Transverse colon (tissue), 4 donors: ENCODE measurements around the gene SPATA17. TPM values are rescaled to one million over a fixed set of nuclear protein-coding genes. Genes with fewer than 3 reads are reported as not detected.

Source experiments
- DNase-seq: peaks from one replicate; pipeline ENCODE4 v3.0.0-alpha.2; 2019
- H3K27ac ChIP-seq, 4 donors: fragments of 200-600 bp; sonication (generic); 2 replicates each; pipeline ENCODE4 v1.5.1; 2016 to 2018; ENCODE audit warnings: inconsistent platforms in 4 of 4
- H3K27me3 ChIP-seq: fragments of 200-600 bp; sonication (generic); 2 replicates; pipeline ENCODE4 v1.5.1; 2017; ENCODE audit warnings: inconsistent platforms
- H3K36me3 ChIP-seq, 4 donors: fragments of 200-600 bp; sonication (generic); 2 replicates each; pipeline ENCODE4 v1.5.1; 2017 to 2019; ENCODE audit warnings: inconsistent platforms in 4 of 4
- H3K4me1 ChIP-seq, 4 donors: fragments of 200-600 bp; sonication (generic); 2 replicates each; pipeline ENCODE4 v1.5.1; 2017 to 2020; ENCODE audit warnings: inconsistent platforms in 4 of 4
- H3K4me3 ChIP-seq, 4 donors: fragments of 200-600 bp; sonication (generic); 1 replicate in 1 of 4; 2 replicates in 3 of 4; pipeline versions ENCODE4 v1.5.1 to v1.6.1; 2017 to 2019; ENCODE audit warnings: inconsistent platforms in 4 of 4
- H3K9me3 ChIP-seq, 2 donors: fragments of 200-600 bp; sonication (generic); 2 replicates each; pipeline ENCODE4 v1.5.1; 2017 to 2019; ENCODE audit warnings: inconsistent platforms in 2 of 2
- CTCF ChIP-seq, 5 experiments: fragments of 200-600 bp in 3 of 5; fragments of 450-650 bp in 2 of 5; sonication (generic) in 3 of 5; IDR thresholded peaks; 1 replicate in 2 of 5; 2 replicates in 3 of 5; pipeline ENCODE4 v1.5.1; 2016 to 2017; ENCODE audit warnings: antibody characterized with exemption in 5 of 5, inconsistent platforms in 3 of 5, mild to moderate bottlenecking in 2 of 5, moderate library complexity in 1 of 5
- EP300 ChIP-seq: sonication (generic); formaldehyde crosslinking; IDR thresholded peaks from one replicate; pipeline ENCODE4 v1.6.1; 2017; ENCODE audit warnings: antibody characterized with exemption, low read depth
- POLR2A ChIP-seq: fragments of 450-650 bp; IDR thresholded peaks from one replicate; pipeline ENCODE4 v1.6.1; 2016; ENCODE audit warnings: antibody characterized with exemption, mild to moderate bottlenecking, moderate library complexity
- POLR2AphosphoS5 ChIP-seq, 3 donors: sonication (generic); formaldehyde crosslinking; IDR thresholded peaks; one replicate each; pipeline ENCODE4 v1.6.1; 2016; ENCODE audit warnings: antibody characterized with exemption in 3 of 3
- WGBS, 2 donors: methylation state at CpG; one replicate each; pipeline ENCODE4 v1.1.5; 2018; ENCODE audit warnings: low coverage in 1 of 2; 5-methylcytosine and 5-hydroxymethylcytosine counted together
- in situ Hi-C, 4 donors: fragments of 200-750 bp; cut with MboI; loops; one replicate each; pipeline versions ENCODE4 v1.15.0 to v1.15.1; 2017; ENCODE audit warnings: low sequenced_read_pairs in 3 of 4, low pct_ligation_motif_present in 1 of 4, low pct_unique_long_range_greater_than_20kb in 1 of 4
- intact Hi-C: fragments of 100-400 bp; cut with DNase I; formaldehyde crosslinking; loops from one replicate; pipeline ENCODE4 v1.15.1; 2023; ENCODE audit warnings: low total_unique reads
- total RNA-seq, 4 donors: library from RNA; depleted of rRNA; stranded (reverse); fragments of >200 nt; gene quantifications; one replicate each; pipeline ENCODE4 v1.1.0, GENCODE V29; 2016

The SPATA17 gene
- total RNA-seq, 4 donors from 2014 or later = under 0.01 TPM; not detected in 2

- no peak for DNase-seq
- no peaks in the 10 kb centered on the region for H3K4me1 ChIP-seq
- H3K27me3 ChIP-seq = no peaks in the 10 kb centered on the region
- TF ChIP-seq POLR2AphosphoS5 (IDR thresholded peaks at IDR 0.05) (no peak), POLR2A (no peak), EP300 (no peak), CTCF (IDR thresholded peaks at IDR 0.05) (peak; percentile 10 to 30 (median 26))
- H3K9me3 ChIP-seq = no peaks in the 10 kb centered on the region
- 33 to 51% methylated on average over 3 to 5 of the region's 5 CpGs for WGBS, 2 donors
- in situ Hi-C loops (no loop called here), intact Hi-C loops (no loop called here)
- no peak overlapping the region for H3K4me3 ChIP-seq
- no peak overlapping the region for H3K27ac ChIP-seq
- no peaks in the 10 kb centered on the region for H3K36me3 ChIP-seq
Measured at GRCh38 chr1:217660353-217661062, 29.4 kb downstream of the SPATA17 start.

- no peaks in the 10 kb centered on the region for H3K4me1 ChIP-seq
- in situ Hi-C loops (no loop called here), intact Hi-C loops (no loop called here)
- no peaks in the 10 kb centered on the region for H3K36me3 ChIP-seq
- TF ChIP-seq CTCF (IDR thresholded peaks at IDR 0.05) = no peak
- no peak for TF ChIP-seq POLR2AphosphoS5 (IDR thresholded peaks at IDR 0.05)
- TF ChIP-seq POLR2A = no peak
- no peak for TF ChIP-seq EP300
- no peaks in the 10 kb centered on the region for H3K27me3 ChIP-seq
- no peak overlapping the region for H3K27ac ChIP-seq
- no peak overlapping the region for H3K4me3 ChIP-seq
- no peak for DNase-seq
- H3K9me3 ChIP-seq = no peaks in the 10 kb centered on the region
Measured at GRCh38 chr1:217661407-217661806, 30.3 kb downstream of the SPATA17 start.

- Histone ChIP-seq H3K9me3 (no peaks in the 10 kb centered on the region), H3K27ac (no peak overlapping the region), H3K4me1 (no peaks in the 10 kb centered on the region), H3K4me3 (no peak overlapping the region), H3K27me3 (no peaks in the 10 kb centered on the region), H3K36me3 (no peaks in the 10 kb centered on the region)
- in situ Hi-C loops (no loop called here), intact Hi-C loops (no loop called here)
- no peak for DNase-seq
- 50 to 71% methylated on average over 2 of the region's 2 CpGs for WGBS, 2 donors
- TF ChIP-seq CTCF (IDR thresholded peaks at IDR 0.05) (no peak), POLR2A (no peak), EP300 (no peak), POLR2AphosphoS5 (IDR thresholded peaks at IDR 0.05) (no peak)
Measured at GRCh38 chr1:217668351-217668940, 37.3 kb downstream of the SPATA17 start.

- Histone ChIP-seq H3K27ac (no peak overlapping the region), H3K27me3 (no peaks in the 10 kb centered on the region), H3K4me1 (no peaks in the 10 kb centered on the region), H3K36me3 (no peaks in the 10 kb centered on the region), H3K9me3 (no peaks in the 10 kb centered on the region), H3K4me3 (no peak overlapping the region)
- no peak for TF ChIP-seq EP300
- TF ChIP-seq POLR2A = no peak
- TF ChIP-seq POLR2AphosphoS5 (IDR thresholded peaks at IDR 0.05) = no peak
- TF ChIP-seq CTCF (IDR thresholded peaks at IDR 0.05) = no peak
- intact Hi-C loops = no loop called here
- DNase-seq = no peak
- in situ Hi-C loops = no loop called here
- WGBS, 2 donors = 56 to 61% methylated on average over 2 of the region's 2 CpGs
Measured at GRCh38 chr1:217673387-217673786, 42.2 kb downstream of the SPATA17 start.
